Upper lobe of left lung (tissue), 6 donors: ENCODE data around the gene PIK3R2. TPM values are rescaled to one million over a fixed set of nuclear protein-coding genes. Genes with fewer than 3 reads are reported as not detected.
A peak's percentile ranks its signal among the peaks of the same experiment; 100 is the strongest.

Source experiments
- ATAC-seq, 2 donors: fragments of 200-7000 bp; cut with Tn5 transposase; one replicate each; pipeline ENCODE4 v1.9.1; 2022; ENCODE audit warnings: mild to moderate bottlenecking in 2 of 2, moderate library complexity in 2 of 2; ENCODE audit not compliant: low FRiP score in 2 of 2
- DNase-seq, 2 donors: peaks; one replicate each; pipeline ENCODE4 v3.0.0-alpha.2; 2019 to 2020
- H3K27ac ChIP-seq, 4 donors: fragments of 200-600 bp; sonication (generic); one replicate each; pipeline ENCODE4 v1.5.1; 2016 to 2019
- H3K27me3 ChIP-seq, 4 donors: fragments of 200-600 bp; sonication (generic); one replicate each; pipeline ENCODE4 v1.5.1; 2017 to 2019
- H3K36me3 ChIP-seq, 4 donors: fragments of 200-600 bp; sonication (generic); one replicate each; pipeline ENCODE4 v1.5.1; 2016 to 2019
- H3K4me1 ChIP-seq, 4 donors: fragments of 200-600 bp; sonication (generic); one replicate each; pipeline ENCODE4 v1.5.1; 2018 to 2019
- H3K4me3 ChIP-seq, 4 donors: fragments of 200-600 bp; sonication (generic); one replicate each; pipeline ENCODE4 v1.5.1; 2017 to 2019; ENCODE audit warnings: mild to moderate bottlenecking in 2 of 4, moderate library complexity in 1 of 4
- H3K9me3 ChIP-seq, 4 donors: fragments of 200-600 bp; sonication (generic); one replicate each; pipeline ENCODE4 v1.5.1; 2018 to 2019
- CTCF ChIP-seq, 6 experiments: fragments of 450-650 bp in 4 of 6; fragments of 200-600 bp in 2 of 6; sonication (generic) in 2 of 6; IDR thresholded peaks; one replicate each; pipeline ENCODE4 v1.5.1; 2016 to 2019; ENCODE audit warnings: antibody characterized with exemption in 6 of 6
- EP300 ChIP-seq, 4 donors: sonication (generic); formaldehyde crosslinking; IDR thresholded peaks; one replicate each; pipeline ENCODE4 v1.5.1; 2017; ENCODE audit warnings: antibody characterized with exemption in 4 of 4, control low read depth in 2 of 4
- POLR2A ChIP-seq, 4 donors: fragments of 450-650 bp; IDR thresholded peaks; one replicate each; pipeline ENCODE4 v1.5.1; 2016 to 2017; ENCODE audit warnings: antibody characterized with exemption in 4 of 4, mild to moderate bottlenecking in 2 of 4
- POLR2AphosphoS5 ChIP-seq, 2 donors: sonication (generic); formaldehyde crosslinking; IDR thresholded peaks; one replicate each; pipeline ENCODE4 v1.5.1; 2017; ENCODE audit warnings: antibody characterized with exemption in 2 of 2
- WGBS, 2 donors: methylation state at CpG; one replicate each; pipeline ENCODE4 v1.1.5; 2017 to 2018; 5-methylcytosine and 5-hydroxymethylcytosine counted together
- total RNA-seq, 6 donors: library from RNA; depleted of rRNA in 4 of 6; stranded (reverse); fragments of >200 nt in 4 of 6; gene quantifications; one replicate each; pipeline versions ENCODE4 v1.1.0 to v1.2.1, GENCODE V29; 2016 to 2021
- donor health status: DM: no; HTN: no; CAD: no; lungs with moderate emphysema.
- donor health status: DM: no; HTN: yes; CAD: no; lungs with severe emphysema.

PIK3R2 gene
- total RNA-seq, 6 donors from 2014 or later: 11.0 to 65.1 (median 30.3) TPM

- no peak for ATAC-seq
- H3K27ac ChIP-seq: peak overlapping the region in 1 of 4 donors; percentile 82
- TF ChIP-seq POLR2A (IDR thresholded peaks at IDR 0.05) (no peak), CTCF (IDR thresholded peaks at IDR 0.05) (no peak), POLR2AphosphoS5 (IDR thresholded peaks at IDR 0.05) (no peak), EP300 (IDR thresholded peaks at IDR 0.05) (no peak)
Observed at GRCh38 chr19:18179957-18180356, 27.0 kb downstream of the PIK3R2 start.

GRCh38 chr19:18183529-18183928, 30.6 kb downstream of the PIK3R2 start:
- no peak overlapping the region for H3K4me3 ChIP-seq
- no peak overlapping the region for H3K27ac ChIP-seq
- H3K36me3 ChIP-seq: no peaks in the 10 kb centered on the region
- no peaks in the 10 kb centered on the region for H3K9me3 ChIP-seq
- H3K4me1 ChIP-seq: no peaks in the 10 kb centered on the region
- DNase-seq (no peak), ATAC-seq (no peak)
- no peaks in the 10 kb centered on the region for H3K27me3 ChIP-seq
- TF ChIP-seq POLR2AphosphoS5 (IDR thresholded peaks at IDR 0.05): no peak
- TF ChIP-seq CTCF (IDR thresholded peaks at IDR 0.05): no peak
- TF ChIP-seq EP300 (IDR thresholded peaks at IDR 0.05): no peak
- no peak for TF ChIP-seq POLR2A (IDR thresholded peaks at IDR 0.05)

More at GRCh38 chr19:18179957-18180356, 27.0 kb downstream of the PIK3R2 start:
- Histone ChIP-seq H3K4me3 (no peak overlapping the region), H3K4me1 (peaks cover under 1 to 8% (median 3%) of the 10 kb centered on the region in 4 donors), H3K9me3 (no peaks in the 10 kb centered on the region), H3K27me3 (no peaks in the 10 kb centered on the region), H3K36me3 (peaks cover 0 to 22% (median 12%) of the 10 kb centered on the region in 4 donors)
- WGBS, 2 donors: 82 to 83% methylated on average over 5 of the region's 5 CpGs
- no peak for DNase-seq

- Histone ChIP-seq H3K4me3 (no peak overlapping the region), H3K9me3 (no peaks in the 10 kb centered on the region), H3K4me1 (no peaks in the 10 kb centered on the region), H3K27me3 (no peaks in the 10 kb centered on the region), H3K36me3 (no peaks in the 10 kb centered on the region), H3K27ac (no peak overlapping the region)
- TF ChIP-seq CTCF (IDR thresholded peaks at IDR 0.05) (no peak), POLR2AphosphoS5 (IDR thresholded peaks at IDR 0.05) (no peak), POLR2A (IDR thresholded peaks at IDR 0.05) (no peak), EP300 (IDR thresholded peaks at IDR 0.05) (no peak)
- 75 to 81% methylated on average over 6 of the region's 6 CpGs for WGBS, 2 donors
- DNase-seq (no peak), ATAC-seq (no peak)
Observed at GRCh38 chr19:18185538-18185937, 32.6 kb downstream of the PIK3R2 start.

- Histone ChIP-seq H3K4me1 (peaks cover 13 to 26% (median 20%) of the 10 kb centered on the region in 4 donors), H3K27ac (no peak overlapping the region), H3K9me3 (no peaks in the 10 kb centered on the region), H3K4me3 (no peak overlapping the region), H3K36me3 (no peaks in the 10 kb centered on the region), H3K27me3 (no peaks in the 10 kb centered on the region)
- ATAC-seq: no peak
- TF ChIP-seq CTCF (IDR thresholded peaks at IDR 0.05) (no peak), POLR2A (IDR thresholded peaks at IDR 0.05) (no peak), EP300 (IDR thresholded peaks at IDR 0.05) (no peak), POLR2AphosphoS5 (IDR thresholded peaks at IDR 0.05) (no peak)
- 91 to 98% methylated on average over 4 of the region's 4 CpGs for WGBS, 2 donors
- no peak for DNase-seq
Observed at GRCh38 chr19:18190278-18190677, 37.3 kb downstream of the PIK3R2 start.

- Histone ChIP-seq H3K27me3 (no peaks in the 10 kb centered on the region), H3K36me3 (peaks cover 0 to 11% (median 8%) of the 10 kb centered on the region in 4 donors), H3K9me3 (no peaks in the 10 kb centered on the region), H3K4me1 (peaks cover 13 to 27% (median 20%) of the 10 kb centered on the region in 4 donors), H3K4me3 (peak overlapping the region in 3 of 4 donors; percentile 62 to 95 (median 82)), H3K27ac (peak overlapping the region; percentile 86 to 96 (median 92))
- ATAC-seq (no peak), DNase-seq (no peak)
- TF ChIP-seq CTCF (IDR thresholded peaks at IDR 0.05): no peak
- TF ChIP-seq EP300 (IDR thresholded peaks at IDR 0.05): no peak
- TF ChIP-seq POLR2AphosphoS5 (IDR thresholded peaks at IDR 0.05): no peak
- no peak for TF ChIP-seq POLR2A (IDR thresholded peaks at IDR 0.05)
- WGBS, 2 donors: 61 to 70% methylated on average over 5 of the region's 5 CpGs
Observed at GRCh38 chr19:18191640-18192062, 38.7 kb downstream of the PIK3R2 start.
